ENCODE measurements around the gene NXPE4. TPM values are rescaled to one million over a fixed set of nuclear protein-coding genes. Genes with fewer than 3 reads are reported as not detected.

NXPE4 gene
- total and polyA plus RNA-seq, 2 donors (not counting 1 experiment from before 2014, with no cell fraction given) = not detected

- Histone ChIP-seq H3K9me3 (ENCODE audit: control insufficient read depth, insufficient read depth, low read depth, low read length) (no peaks in the 10 kb centered on the region), H4K20me1 (ENCODE audit: control insufficient read depth, extremely low read depth, insufficient read depth, low read length) (no peaks in the 10 kb centered on the region), H2AFZ (ENCODE audit: low read length) (no peak overlapping the region), H3K4me1 (ENCODE audit: control insufficient read depth, extremely low read depth, insufficient read depth, low read length) (no peaks in the 10 kb centered on the region), H3K79me2 (ENCODE audit: control insufficient read depth, insufficient read depth, low read length) (no peaks in the 10 kb centered on the region), H3K27me3 (ENCODE audit: control insufficient read depth, insufficient read depth, low read length) (no peaks in the 10 kb centered on the region), H3K36me3 (ENCODE audit: control insufficient read depth, insufficient read depth, low read length) (no peaks in the 10 kb centered on the region), H3K9ac (ENCODE audit: insufficient read depth, low read length) (no peak overlapping the region), H3K4me3 (replicated peaks in 1 of 4; ENCODE audit: control extremely low read depth in 1 of 4, insufficient read depth in 1 of 4, low read depth in 3 of 4, low read length in 4 of 4) (no peak overlapping the region), H3K27ac (ENCODE audit: insufficient read depth, low read length) (no peak overlapping the region), H3K4me2 (ENCODE audit: extremely low read depth, insufficient read depth, low read length) (no peak overlapping the region)
- TF ChIP-seq CTCF (conservative IDR thresholded peaks at IDR 0.05 in 1 of 2, IDR thresholded peaks at IDR 0.05 in 1 of 2; ENCODE audit: low read depth in 1 of 2, low read length in 2 of 2) (no peak), EZH2 (IDR thresholded peaks at IDR 0.05; ENCODE audit: low read length, missing control alignments) (no peak)
- no peak for DNase-seq (ENCODE audit: low read depth in 2 of 2)
Observed at GRCh38 chr11:114621950-114622809, 26.6 kb upstream of the NXPE4 start.

- Histone ChIP-seq H3K36me3 (ENCODE audit: control insufficient read depth, insufficient read depth, low read length) (no peaks in the 10 kb centered on the region), H3K4me1 (ENCODE audit: control insufficient read depth, extremely low read depth, insufficient read depth, low read length) (no peaks in the 10 kb centered on the region), H4K20me1 (ENCODE audit: control insufficient read depth, extremely low read depth, insufficient read depth, low read length) (no peaks in the 10 kb centered on the region), H3K27me3 (ENCODE audit: control insufficient read depth, insufficient read depth, low read length) (no peaks in the 10 kb centered on the region), H3K9ac (ENCODE audit: insufficient read depth, low read length) (no peak overlapping the region), H3K4me3 (replicated peaks in 1 of 4; ENCODE audit: control extremely low read depth in 1 of 4, insufficient read depth in 1 of 4, low read depth in 3 of 4, low read length in 4 of 4) (no peak overlapping the region), H3K4me2 (ENCODE audit: extremely low read depth, insufficient read depth, low read length) (no peak overlapping the region), H3K79me2 (ENCODE audit: control insufficient read depth, insufficient read depth, low read length) (no peaks in the 10 kb centered on the region), H3K27ac (ENCODE audit: insufficient read depth, low read length) (no peak overlapping the region), H3K9me3 (ENCODE audit: control insufficient read depth, insufficient read depth, low read depth, low read length) (no peaks in the 10 kb centered on the region), H2AFZ (ENCODE audit: low read length) (no peak overlapping the region)
- TF ChIP-seq CTCF (conservative IDR thresholded peaks at IDR 0.05 in 1 of 2, IDR thresholded peaks at IDR 0.05 in 1 of 2; ENCODE audit: low read depth in 1 of 2, low read length in 2 of 2) = no peak
- no peak for TF ChIP-seq EZH2 (IDR thresholded peaks at IDR 0.05; ENCODE audit: low read length, missing control alignments)
- DNase-seq (ENCODE audit: low read depth in 2 of 2) = no peak
Observed at GRCh38 chr11:114621072-114621471, 25.5 kb upstream of the NXPE4 start.

DNA sequence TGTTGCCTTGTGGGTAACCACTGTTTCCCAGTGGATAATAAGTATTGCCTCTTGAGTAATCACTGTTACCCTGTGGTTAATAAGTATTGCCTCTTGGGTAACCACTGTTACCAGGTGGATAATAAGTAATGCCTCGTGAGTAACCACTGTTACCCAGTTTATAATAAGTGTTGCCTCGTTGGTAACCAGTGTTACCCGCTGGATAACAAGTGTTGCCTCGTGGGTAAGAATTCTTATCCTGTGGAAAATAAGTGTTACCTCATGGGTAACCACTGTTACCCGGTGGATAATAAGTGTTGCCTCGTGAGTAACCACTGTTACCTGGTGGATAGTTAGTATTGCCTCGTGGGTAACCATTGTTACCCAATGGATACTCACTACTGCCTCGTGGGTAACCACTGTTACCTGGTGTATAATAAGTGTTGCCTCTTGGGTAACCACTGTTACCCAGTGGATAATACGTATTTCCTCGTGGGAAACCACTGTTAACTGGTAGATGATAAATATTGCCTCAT is 24.1 kb upstream of the NXPE4 start:
- no peak for DNase-seq (ENCODE audit: low read depth in 2 of 2)
- Histone ChIP-seq H3K36me3 (ENCODE audit: control insufficient read depth, insufficient read depth, low read length) (no peaks in the 10 kb centered on the region), H2AFZ (ENCODE audit: low read length) (no peak overlapping the region), H3K4me1 (ENCODE audit: control insufficient read depth, extremely low read depth, insufficient read depth, low read length) (no peaks in the 10 kb centered on the region), H3K79me2 (ENCODE audit: control insufficient read depth, insufficient read depth, low read length) (no peaks in the 10 kb centered on the region), H3K9me3 (ENCODE audit: control insufficient read depth, insufficient read depth, low read depth, low read length) (no peaks in the 10 kb centered on the region), H3K27ac (ENCODE audit: insufficient read depth, low read length) (no peak overlapping the region), H3K27me3 (ENCODE audit: control insufficient read depth, insufficient read depth, low read length) (no peaks in the 10 kb centered on the region), H3K4me2 (ENCODE audit: extremely low read depth, insufficient read depth, low read length) (no peak overlapping the region), H4K20me1 (ENCODE audit: control insufficient read depth, extremely low read depth, insufficient read depth, low read length) (no peaks in the 10 kb centered on the region), H3K9ac (ENCODE audit: insufficient read depth, low read length) (no peak overlapping the region), H3K4me3 (replicated peaks in 1 of 4; ENCODE audit: control extremely low read depth in 1 of 4, insufficient read depth in 1 of 4, low read depth in 3 of 4, low read length in 4 of 4) (no peak overlapping the region)
- TF ChIP-seq EZH2 (IDR thresholded peaks at IDR 0.05; ENCODE audit: low read length, missing control alignments) (no peak), CTCF (conservative IDR thresholded peaks at IDR 0.05 in 1 of 2, IDR thresholded peaks at IDR 0.05 in 1 of 2; ENCODE audit: low read depth in 1 of 2, low read length in 2 of 2) (no peak)

Data from fibroblast of lung (primary cell).